Measurements from ENCODE around the gene CC2D2B.

DNA sequence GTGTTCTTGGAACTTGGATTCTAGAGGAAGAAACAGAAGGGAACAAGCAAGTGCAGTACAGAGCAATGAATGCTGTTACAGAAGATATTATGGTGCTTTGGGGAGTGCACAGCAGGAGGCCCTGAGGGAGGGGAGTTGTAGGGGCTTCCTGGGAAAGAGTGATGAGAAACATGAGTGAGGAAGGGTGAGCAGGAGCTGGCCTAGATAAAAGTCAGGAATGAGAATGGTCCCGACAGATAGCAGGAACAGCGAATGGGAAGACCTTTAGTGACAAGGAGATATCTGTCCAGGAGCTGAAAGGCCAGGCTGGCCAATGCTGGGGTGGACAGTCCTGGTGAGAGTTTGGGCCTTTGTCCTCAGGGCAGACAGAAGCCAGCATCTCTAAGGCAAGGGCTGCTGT is 115.0 kb downstream of the CC2D2B start:
- TF ChIP-seq, protein P1, sequence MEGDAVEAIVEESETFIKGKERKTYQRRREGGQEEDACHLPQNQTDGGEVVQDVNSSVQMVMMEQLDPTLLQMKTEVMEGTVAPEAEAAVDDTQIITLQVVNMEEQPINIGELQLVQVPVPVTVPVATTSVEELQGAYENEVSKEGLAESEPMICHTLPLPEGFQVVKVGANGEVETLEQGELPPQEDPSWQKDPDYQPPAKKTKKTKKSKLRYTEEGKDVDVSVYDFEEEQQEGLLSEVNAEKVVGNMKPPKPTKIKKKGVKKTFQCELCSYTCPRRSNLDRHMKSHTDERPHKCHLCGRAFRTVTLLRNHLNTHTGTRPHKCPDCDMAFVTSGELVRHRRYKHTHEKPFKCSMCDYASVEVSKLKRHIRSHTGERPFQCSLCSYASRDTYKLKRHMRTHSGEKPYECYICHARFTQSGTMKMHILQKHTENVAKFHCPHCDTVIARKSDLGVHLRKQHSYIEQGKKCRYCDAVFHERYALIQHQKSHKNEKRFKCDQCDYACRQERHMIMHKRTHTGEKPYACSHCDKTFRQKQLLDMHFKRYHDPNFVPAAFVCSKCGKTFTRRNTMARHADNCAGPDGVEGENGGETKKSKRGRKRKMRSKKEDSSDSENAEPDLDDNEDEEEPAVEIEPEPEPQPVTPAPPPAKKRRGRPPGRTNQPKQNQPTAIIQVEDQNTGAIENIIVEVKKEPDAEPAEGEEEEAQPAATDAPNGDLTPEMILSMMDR (IDR thresholded peaks at IDR 0.05; ENCODE audit: low read depth, low read length), result no peak
- TF ChIP-seq EZH2phosphoT487 (IDR thresholded peaks at IDR 0.05; ENCODE audit: low read depth), result no peak

Data from OCI-LY3 (cell line).